DMS 273 treated with DMSO at 0.1 percent for 48 hours (cell line): ENCODE data around the gene DLK1.

Experiments used
- DNase-seq: peaks from one replicate; lab custom pipeline; 2025; lab: John Stamatoyannopoulos, UW

Gene DLK1

DNA sequence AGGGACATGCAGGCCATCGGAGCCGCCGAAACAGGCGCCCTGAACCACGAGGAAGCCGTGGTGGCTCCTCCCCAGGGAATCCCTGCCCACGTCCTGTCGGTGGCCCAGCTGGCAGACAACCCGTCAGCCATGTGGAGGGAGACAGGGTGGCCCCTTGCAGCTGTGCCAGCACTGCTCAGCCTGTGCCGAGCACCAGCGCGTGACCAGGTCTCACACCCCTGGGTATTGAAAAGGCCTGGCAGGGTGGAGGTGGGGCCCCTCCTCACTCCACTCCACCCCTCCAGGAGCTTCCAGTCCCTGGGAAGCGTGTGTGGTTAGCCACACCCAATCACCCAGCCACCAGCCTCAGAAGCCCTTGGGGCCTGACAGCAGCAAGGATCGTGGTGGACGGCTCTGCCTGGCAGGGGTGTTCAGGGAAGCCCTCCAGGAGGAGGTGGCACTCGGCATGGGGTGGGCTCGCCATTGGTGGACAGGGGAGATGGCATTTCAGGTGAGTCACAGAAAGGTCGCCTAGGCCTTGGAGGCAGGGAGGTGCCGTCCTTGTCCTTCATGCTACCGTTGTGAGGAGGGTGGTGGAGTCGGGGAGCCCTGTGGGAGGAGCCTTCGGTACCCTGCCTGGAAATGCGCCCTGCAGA, 12.3 kb upstream of the DLK1 start:
- DNase-seq: no peak

DNA sequence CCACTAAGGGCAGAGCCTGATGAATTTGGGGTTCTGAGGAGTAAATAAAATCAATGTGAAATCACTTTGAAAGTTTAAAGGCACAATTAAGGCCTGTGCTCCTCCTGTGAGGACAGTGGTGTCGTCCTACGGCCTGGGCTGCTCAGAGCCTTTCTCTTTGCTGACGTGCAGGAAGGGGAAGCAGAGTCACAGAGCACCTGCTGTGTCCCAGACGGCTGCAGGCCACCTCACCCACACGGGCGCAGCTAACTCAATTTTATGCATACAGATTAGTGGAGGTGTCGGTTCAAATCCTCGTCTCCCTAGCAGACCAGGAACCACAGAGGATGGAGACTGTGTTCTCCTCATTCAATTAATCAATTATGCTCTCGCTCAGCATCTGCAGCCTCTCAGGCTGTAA, 11.4 kb upstream of the DLK1 start:
- DNase-seq: no peak

DNA sequence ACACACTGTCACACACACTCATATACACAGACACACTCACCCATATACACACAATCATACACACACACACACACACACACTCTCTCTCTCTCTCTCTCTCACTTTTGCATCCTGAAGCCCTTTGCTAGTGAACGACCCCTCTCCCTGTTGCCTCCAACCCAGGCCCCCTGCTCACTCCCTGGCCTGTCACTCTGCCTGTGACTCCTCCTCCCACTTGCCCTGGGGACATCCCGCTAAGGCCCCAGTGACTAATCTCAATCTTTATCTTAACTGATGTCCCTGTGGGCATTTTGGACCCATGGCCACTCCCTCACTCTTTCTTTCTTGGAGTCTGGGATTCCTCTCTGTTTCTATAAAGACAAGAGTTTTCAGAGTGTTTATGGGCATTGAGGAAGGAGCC, 10.9 kb upstream of the DLK1 start:
- DNase-seq: no peak

DNA sequence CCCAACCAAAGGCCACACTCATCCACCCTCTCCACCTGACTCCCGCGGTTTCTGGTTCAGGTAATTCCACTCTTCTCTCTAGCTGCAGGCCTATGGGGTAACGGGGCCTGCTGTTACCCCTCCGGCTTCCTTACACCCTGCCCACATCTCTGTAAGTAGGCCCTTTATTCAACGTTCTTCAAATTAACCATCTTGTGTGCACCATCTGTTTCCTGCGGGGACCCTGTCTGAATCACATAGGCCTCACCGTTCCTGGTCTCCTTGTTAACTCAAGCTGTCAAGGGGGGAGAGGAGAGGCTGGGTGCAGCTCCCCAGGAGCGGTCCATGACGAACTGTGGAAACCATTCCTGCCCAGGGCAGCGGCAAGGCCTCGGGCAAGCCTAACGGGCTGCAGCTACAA, 9.3 kb upstream of the DLK1 start:
- peak; percentile 66 for DNase-seq

DNA sequence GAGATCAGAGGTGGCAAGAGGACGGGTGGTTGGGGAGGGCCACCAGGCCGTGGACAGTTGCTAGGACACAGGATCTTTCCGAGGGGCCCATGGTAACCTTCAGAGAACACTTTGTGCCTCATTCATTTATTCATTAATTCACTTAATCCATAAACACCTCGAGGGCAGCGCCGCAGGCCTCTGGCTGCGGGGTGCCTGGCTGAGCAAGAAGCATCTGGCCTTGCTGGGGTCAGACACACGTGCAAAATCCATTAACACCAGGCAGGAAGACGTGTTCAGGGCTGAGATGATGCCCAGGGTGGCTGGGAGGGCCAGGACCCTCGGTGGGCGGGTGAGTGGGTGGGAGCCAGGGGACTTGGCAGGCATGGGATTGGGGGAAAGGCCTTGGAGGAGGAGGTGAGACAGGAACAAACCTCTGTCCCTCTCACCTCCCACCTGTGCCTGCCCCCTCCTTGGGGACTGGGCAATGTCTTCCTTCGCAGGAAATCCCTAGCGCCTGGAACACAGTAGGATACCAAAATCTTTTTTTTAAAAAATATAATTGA, 6.6 kb upstream of the DLK1 start:
- DNase-seq: no peak

DNA sequence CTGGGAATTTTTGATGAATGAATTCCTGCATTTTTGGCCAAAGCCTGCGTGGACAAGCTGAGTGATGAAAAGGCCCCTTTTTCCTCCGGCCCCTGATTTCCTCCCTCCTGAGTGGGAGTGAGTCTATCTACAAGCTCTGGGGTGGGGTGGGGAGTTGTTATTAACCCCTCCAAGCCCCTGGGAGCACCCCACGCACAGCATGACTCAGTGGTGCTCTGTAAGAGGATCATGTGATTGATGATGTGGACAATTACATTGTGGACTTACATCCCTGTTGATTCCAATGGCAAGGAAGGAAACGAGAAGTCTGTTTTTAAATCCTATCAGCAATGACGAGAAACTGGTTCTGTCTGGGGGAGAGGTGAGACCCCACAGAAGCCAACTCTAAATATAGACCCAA, 5.1 kb upstream of the DLK1 start:
- no peak for DNase-seq

DNA sequence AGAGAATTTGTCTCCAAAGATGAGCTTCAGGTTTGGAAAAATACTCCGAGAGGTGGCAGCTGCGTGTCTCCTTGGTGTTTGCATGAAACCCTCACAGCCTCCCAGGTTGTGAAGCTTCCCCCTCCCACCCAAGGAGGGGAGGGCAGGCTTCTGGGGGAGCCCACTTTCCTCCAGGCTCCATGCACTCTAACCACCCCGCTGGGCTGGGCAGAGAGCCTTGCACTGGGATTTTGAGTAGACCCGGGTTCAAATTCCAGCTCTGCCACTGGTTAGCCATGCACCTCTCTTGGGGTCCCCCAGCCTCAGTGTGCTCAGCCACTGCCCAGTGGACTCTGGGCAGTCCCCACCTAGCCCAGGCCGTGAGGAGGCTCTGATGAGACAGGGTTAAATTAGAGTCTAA, 4.3 kb upstream of the DLK1 start:
- no peak for DNase-seq

DNA sequence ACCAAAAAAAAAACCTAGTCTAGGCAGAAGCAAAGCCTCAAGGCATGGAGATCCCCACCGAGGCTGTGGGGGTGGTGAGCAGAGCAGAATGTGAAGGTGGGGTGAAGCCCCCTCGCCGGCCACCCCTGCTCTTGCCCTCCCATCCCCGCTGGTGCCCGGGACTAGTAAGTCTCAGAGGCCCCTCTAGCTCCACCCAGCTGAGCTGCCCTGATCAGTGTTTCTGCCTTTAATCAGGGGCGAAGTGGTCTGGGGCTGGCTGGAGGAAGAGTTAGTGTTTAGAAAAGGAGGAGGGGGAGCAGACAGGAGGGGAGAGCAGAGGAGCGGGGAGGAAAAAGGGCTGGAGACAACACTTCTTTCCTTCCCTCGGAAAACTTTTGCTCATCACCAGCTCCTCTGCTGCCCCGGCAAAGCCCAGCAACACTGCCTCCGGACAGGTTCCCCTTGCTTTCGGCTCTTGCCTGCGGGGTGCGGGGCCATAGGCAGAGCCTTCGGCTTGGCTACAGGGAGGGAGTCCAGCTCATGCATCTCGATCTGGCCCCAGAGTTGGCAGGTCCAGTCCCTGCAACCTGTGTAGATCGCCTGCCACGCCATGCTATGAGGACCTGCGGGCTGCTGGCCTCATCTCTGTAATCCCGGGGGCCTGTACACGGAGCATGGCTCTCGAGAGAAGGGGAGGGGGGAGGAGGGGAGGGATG, 3.4 kb upstream of the DLK1 start:
- DNase-seq: no peak

DNA sequence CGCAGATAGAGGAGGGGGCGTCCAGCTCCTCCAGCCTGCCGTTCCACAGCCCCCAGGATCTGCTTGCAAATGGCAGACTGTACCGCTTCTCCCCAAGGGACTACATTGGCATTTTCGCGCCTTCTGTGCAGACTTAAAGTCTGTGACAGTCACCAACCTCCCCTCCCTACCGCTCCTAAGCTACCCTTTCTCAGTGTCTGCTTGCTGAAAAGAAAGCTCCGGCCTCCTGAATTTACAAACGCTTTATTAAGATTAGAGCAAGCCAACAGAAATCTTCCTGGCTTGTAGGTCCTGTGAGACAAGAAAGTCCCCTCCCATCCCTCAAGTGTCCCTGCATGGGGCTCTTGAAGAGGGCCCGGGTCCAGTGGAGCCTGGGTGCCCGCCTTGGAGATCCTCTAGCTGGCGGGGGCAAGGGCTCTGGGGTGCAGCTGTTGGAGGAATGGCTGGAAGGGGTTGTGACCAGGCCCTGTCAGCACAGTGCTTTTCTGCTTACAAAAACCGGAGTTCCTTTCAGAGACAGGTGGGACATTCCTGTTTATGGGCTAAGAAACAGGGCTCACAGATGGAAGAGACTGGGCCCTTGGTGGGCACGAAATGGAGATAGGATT, 2.8 kb upstream of the DLK1 start:
- DNase-seq: no peak

DNA sequence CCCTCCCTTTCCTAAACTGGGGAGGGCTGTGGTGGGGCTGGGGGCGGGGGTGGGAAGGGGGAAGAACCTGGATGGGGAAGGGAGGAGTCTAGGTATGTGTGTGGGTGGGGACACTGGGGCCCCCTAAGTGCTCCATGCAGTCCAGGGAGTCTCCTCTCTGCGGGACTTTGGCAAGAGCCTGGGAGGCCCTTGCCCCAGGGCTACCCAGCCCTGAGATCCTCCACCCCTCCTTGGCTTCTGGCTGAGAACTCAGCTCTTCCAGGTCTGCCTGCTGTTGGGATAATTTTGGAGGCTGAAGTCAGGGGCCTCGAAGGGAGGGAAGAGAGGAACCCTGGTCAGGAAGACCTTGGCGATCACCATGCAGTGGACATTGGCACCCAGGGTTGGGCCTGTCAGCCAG, 2.2 kb upstream of the DLK1 start:
- DNase-seq: no peak

DNA sequence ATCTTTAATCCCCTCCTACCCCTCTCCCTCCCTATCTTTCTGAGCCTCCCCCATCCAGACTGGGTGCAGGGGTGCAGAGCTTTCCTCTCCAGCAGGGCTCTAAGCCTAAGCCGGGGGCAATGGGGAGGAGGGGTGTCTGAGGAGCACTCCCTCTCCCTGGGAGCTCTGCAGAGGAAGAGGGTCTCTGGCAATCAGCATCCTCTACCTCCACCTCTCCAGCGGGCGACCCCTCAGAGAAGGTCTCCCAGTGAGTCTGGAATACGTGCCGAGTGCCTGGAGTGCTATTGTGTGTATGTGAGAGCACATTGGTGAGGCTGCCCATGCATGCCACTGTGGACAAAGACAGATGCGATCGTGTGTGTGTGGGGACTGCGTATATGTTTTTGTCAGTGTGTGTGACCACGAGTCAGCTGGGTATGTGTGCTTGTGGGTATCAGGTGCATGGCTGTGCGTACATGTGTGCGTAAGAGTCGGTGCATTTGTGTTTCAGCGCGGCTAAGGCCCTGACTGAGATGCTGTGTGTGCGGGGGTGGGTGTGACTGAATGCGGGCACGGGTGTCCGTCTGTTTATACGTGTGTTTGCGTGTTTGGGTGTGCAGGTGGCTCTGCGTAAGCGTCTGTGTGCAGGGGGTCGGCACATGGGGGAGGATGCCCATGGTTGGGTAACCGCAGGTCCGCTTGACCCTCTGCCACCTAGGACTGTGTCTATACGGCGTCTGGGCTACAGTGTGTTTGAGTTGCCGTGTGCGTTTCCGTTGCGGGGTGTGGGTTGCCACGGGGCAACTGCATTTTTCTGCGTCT, 905 bp upstream of the DLK1 start:
- DNase-seq: no peak

DNA sequence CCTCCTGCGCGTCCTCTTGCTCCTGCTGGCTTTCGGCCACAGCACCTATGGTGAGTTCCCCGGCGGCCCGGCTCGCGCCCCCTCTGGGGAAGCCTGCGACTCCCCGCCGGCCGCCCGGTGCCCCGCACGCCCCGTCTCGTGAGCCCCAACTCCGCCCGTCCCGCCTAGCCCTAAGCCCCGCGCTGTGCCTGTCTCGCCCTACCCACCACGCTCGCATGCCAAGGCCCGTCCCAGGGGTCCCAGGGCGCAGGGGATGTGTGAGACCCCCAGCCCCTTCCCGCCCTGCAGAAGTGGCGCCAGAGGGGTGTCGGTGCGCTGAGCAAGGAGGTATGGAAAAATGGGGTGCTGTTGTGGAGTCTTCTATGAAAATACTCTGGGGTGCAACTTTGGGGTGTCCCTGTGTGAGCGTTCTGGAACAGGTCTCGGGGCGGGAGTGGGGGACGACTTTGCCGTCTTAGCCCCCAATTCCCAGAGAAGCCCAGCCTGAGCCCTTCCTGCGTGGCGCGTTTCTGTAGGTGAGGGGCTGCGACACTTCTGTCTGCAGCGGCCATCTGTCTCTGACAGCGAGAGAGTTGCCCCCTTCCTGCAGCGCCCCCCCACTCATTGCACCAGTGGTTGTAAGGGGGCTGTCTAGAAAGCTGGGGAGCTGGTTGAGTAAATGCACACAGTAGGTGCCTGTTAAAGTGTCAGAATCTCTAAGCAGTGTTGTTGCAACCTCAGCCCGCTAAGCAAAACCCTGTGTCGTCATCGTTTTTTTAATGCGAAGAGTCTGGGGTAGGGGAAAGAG, 587 bp downstream of the DLK1 start:
- no peak for DNase-seq

DNA sequence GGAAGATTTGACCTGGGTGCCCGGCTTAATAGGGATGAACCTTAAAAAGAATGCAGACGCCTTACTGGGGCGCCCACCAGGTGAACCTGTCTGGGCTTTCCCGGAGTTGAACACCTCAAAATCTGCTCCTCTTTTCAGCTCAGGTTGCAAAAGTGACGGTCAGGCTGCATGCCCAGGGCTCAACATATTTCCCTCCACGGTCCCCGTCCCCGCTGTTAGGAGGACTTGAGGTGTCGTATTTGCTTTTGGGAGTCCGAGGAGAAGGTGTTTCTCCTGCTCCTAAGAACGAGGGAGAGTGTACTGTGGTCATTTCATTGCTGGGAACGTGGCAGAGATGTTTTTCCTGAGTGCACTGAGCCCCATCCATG, 1.2 kb downstream of the DLK1 start:
- no peak for DNase-seq

DNA sequence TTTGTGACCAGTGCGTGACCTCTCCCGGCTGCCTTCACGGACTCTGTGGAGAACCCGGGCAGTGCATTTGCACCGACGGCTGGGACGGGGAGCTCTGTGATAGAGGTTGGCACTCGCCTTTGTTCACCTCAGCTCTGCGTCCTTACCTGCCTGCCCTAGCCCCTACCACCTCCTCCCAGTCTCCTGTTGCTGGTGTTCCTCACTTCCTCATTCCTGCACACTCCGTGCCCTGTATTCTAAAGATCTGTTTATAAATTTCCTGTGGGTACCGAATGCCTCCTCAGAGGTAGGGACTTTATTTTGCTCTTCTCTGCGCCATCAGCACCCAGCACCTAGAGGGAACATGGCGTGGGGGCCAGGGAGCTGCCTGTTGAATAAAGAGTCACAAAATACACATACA, 2.3 kb downstream of the DLK1 start:
- no peak for DNase-seq

DNA sequence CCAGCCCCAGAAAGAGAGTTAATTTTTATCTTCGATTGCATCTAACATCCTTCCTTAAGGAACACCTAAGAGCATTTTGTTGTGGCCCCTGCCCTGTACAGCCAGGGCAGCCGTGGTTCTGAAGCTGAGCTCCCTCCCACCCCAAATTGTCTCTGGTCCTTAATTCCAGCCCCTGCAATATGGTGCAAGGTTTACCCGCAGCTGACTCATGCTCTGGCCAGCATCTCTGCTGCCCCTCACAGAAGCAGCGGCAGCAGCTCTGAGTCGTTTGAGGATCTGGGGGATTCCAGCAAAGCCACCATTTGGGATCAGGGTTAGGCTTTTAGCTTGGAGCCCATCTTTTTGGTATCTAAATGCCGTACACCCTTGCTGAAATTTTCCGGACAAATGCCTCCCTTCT, 3.3 kb downstream of the DLK1 start:
- DNase-seq: no peak

DNA sequence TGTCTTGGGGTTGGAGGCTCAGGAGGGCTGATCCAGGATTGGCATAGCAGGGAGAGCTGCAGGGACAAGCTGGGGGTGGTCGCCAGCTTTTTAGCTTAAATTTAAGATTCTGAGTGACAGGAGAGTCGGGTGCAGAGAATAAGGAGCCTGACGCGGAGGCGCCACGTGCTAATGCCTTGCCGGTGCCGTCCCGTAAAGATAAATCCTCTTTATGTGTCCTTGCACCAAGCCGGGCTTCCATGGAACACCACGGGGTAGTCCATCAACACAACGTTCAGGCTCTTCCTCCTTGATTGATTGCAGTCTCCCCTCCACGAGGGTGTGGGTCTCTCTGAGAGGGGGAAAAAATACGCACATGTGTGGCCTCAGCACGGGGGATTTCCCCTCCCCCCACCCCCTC, 3.9 kb downstream of the DLK1 start:
- no peak for DNase-seq

DNA sequence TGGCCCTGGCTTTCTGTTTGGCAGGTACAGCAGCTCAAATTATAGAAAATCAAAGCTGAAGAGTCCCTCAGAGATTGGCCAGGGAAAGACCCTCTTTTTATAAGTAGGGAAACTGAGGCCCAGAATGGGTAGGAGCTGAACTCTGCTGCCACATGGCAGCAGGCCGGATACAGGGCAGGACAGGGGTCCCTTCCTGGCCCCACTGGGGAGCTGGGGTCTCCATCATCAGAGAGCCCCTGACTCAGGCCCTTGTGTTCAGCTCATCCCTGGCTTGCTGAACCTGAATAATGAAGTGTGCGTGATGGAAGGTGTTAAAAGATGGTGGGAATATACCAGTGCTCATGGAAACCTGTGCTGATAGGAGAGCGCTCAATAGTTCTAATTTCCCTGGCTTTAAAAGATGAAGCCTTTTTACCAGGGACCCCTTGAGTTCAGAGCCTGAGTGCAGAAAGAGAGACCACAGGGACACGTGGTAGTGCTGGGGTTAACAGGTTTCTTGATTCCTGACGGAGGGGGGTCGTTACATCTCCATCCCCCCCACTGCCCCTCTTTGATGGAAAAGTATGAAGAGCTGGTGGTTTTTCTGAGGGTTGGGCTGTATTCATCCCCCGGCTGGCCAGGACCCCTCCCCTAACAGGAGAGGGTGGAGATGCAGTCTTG, 4.4 kb downstream of the DLK1 start:
- DNase-seq: no peak

DNA sequence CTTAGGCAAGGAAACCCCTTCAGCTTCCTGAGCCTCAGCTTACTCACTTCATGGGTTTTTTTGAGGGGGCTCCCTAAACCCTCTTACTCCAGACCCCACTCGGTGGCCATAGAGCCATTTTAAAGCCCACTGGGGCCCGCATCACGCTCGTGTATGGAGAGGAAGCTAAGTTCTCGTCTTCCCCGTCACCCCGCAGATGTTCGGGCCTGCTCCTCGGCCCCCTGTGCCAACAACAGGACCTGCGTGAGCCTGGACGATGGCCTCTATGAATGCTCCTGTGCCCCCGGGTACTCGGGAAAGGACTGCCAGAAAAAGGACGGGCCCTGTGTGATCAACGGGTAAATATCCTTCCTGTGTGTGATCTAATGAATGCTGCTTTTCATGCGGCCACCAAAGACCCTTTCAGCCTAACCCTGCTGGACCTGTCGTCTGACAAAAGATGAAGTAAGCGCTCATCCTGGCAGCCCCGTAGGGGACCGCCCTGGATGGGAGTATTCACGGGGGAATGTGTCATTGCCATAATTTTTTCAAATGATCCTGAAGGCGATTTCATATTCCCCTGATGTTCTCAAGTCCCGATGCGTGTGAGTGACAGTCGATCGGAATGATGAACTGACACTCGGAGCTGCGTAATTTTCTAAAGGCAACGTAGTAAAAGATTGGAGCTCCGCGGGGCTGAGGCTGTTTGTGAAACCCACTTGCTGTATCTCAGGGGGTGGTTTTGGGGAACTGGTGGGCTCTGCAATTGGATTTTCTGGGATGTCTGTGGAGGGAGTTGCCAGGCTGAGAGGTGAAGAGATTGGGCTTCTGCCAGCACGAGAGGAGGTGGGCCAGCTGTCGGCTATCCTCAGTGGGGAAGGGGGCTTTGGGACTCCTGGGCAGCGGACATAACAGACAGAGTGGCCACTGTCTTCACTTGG, 5.4 kb downstream of the DLK1 start:
- DNase-seq: no peak

DNA sequence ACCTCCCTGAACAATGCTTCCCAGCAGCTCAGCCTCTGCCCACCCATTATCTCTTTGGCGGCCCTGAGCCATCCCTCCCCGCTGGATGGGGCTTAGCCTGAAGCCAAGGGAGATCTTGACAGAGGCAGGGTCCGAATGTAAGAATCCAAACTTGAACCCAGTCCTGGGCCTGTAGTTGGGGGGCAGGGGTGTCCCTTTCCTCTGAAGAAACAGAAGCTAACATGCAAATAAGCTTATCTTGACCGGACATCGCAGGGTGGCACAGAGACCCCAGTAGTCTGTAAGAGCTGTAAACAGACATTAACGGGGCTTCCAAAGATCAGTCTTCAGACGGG, 6.0 kb downstream of the DLK1 start:
- DNase-seq: no peak

DNA sequence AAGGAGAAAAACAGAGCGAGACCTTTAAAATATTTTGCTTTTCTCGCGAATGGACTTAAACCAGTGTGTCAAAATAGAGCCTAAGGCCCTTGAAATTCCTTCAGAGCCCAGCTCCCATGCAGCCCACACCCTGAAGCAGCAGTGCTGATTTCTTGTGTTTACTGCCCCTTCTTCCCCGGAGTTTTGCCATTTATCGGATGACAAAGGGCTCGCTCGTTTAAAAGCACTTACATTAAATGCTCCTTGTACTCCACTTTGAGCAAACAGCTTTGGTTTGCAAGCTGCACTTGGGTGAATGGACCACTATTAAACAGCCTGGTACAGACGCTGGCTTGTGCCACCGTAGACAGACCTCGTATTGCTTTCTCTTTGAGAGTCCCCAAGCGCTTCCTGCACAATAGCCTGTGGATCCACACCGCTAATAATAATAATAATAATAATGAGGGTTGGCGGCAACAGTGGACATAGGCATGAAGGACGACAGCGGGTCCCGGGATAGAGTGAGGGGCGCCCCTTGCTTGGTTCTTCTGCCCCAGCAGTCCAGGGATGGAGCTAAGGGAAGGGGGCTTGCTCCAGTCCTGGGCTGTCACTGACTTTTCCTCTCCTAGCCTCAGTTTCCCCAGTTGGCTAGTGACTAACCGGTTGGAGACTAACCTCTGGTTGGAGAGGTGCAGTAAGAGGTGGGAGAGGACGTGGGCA, 6.6 kb downstream of the DLK1 start:
- no peak for DNase-seq
